Measurements from ENCODE around the gene ZNF768. TPM values are rescaled to one million over a fixed set of nuclear protein-coding genes. Genes with fewer than 3 reads are reported as not detected.

ZNF768 gene
- total and polyA plus RNA-seq, 2 of the 13 experiments (the other 11 are each of a cell fraction or from before 2014, with no cell fraction given), result 26.7 to 34.4 TPM

GRCh38 chr16:30521873-30522641 lies 4.3 kb downstream of the ZNF768 start (continued):
- TF ChIP-seq ZNF710 (CRISPR knock-in tag; IDR thresholded peaks at IDR 0.05; ENCODE audit: borderline replicate concordance), result peak; percentile 77; the same call in 1 of the 2 replicates

- WGBS (ENCODE audit: low lambda C conversion rate), result 77% methylated on average over 7 of the region's 7 CpGs
- CTCF ChIA-PET (ENCODE audit: low intra/inter-chr PET ratio, low total read pairs), result no interaction called here
- 0 out of 2 replicates have a peak, but pooled peaks have one; percentile 4 for TF ChIP-seq ZNF225 (CRISPR knock-in tag; IDR thresholded peaks at IDR 0.05)
- no peak for TF ChIP-seq ZNF350 (CRISPR knock-in tag; IDR thresholded peaks at IDR 0.05; ENCODE audit: borderline replicate concordance, low read depth)
- 0 out of 2 replicates have a peak, but pooled peaks have one; percentile 11 for TF ChIP-seq ZNF256 (CRISPR knock-in tag; conservative IDR thresholded peaks at IDR 0.05)
- TF ChIP-seq TRAFD1 (CRISPR knock-in tag; IDR thresholded peaks at IDR 0.05; ENCODE audit: borderline replicate concordance), result 0 out of 2 replicates have a peak, but pooled peaks have one; percentile 2
- TF ChIP-seq ARNT (IDR thresholded peaks at IDR 0.05), result no peak
- no peak for TF ChIP-seq ZSCAN22 (CRISPR knock-in tag; IDR thresholded peaks at IDR 0.05)
- TF ChIP-seq SOX6 (IDR thresholded peaks at IDR 0.05), result no peak
- TF ChIP-seq SOX6 (CRISPR knock-in tag; IDR thresholded peaks at IDR 0.05), result no peak
- peak; percentile 4; the same call in 1 of the 2 replicates for TF ChIP-seq IRF2 (CRISPR knock-in tag; IDR thresholded peaks at IDR 0.05)
- no peak for TF ChIP-seq POLR2G (IDR thresholded peaks at IDR 0.05; ENCODE audit: low read depth, low read length)
- TF ChIP-seq DNMT3B (CRISPR knock-in tag; conservative IDR thresholded peaks at IDR 0.05), result no peak
- 0 out of 2 replicates have a peak, but pooled peaks have one; percentile 28 for TF ChIP-seq ZNF430 (CRISPR knock-in tag; IDR thresholded peaks at IDR 0.05)
- no peak for TF ChIP-seq ZNF562 (CRISPR knock-in tag; IDR thresholded peaks at IDR 0.05; ENCODE audit: borderline replicate concordance)
- TF ChIP-seq FIP1L1 (IDR thresholded peaks at IDR 0.05; ENCODE audit: borderline replicate concordance, insufficient read depth, low read depth, low read length), result no peak
- 0 out of 2 replicates have a peak, but pooled peaks have one; percentile 3 for TF ChIP-seq DNMT1 (CRISPR knock-in tag; IDR thresholded peaks at IDR 0.05)
- TF ChIP-seq TFDP2 (CRISPR knock-in tag; IDR thresholded peaks at IDR 0.05), result no peak
These were observed 4.9 kb downstream of the ZNF768 start for GRCh38 chr16:30521476-30521872.

More at GRCh38 chr16:30521476-30521872, 4.9 kb downstream of the ZNF768 start:
- POLR2A ChIA-PET, result interaction anchor here (1.2 to 1.8 kb wide), 3 partner anchors 36 to 92 kb away, joined by 7 to 11 read pairs (median 9); partner anchors contain the start of genes DCTPP1 and ZNF764
- peaks cover 55% of the 10 kb centered on the region for H3K4me1 ChIP-seq (ENCODE audit: insufficient read depth, low read length)
- no peaks in the 10 kb centered on the region for H4K20me1 ChIP-seq (ENCODE audit: insufficient read depth, low read length)
- in situ Hi-C loops (cut with HindIII; ENCODE audit: extremely low pct_ligation_motif_present, low pct_unique_long_range_greater_than_20kb) (no loop called here), intact Hi-C loops (cut with micrococcal nuclease; ENCODE audit: unreplicated experiment) (loop anchor here (10.0 kb wide), 1 partner anchor 133 kb away; the partner anchor contains the start of genes FBRS and PRR14)
- H3K4me2 ChIP-seq (ENCODE audit: low read depth, low read length), result peak overlapping the region; percentile 86
- H3K27me3 ChIP-seq (ENCODE audit: control insufficient read depth in 1 of 2, insufficient read depth in 2 of 2, low read length in 2 of 2), result no peaks in the 10 kb centered on the region
- H3K9me3 ChIP-seq (ENCODE audit: low read length), result no peaks in the 10 kb centered on the region
- H3K36me3 ChIP-seq (replicated peaks in 1 of 2; ENCODE audit: control insufficient read depth in 1 of 2, insufficient read depth in 2 of 2, low read length in 2 of 2), result peaks cover 1 to 8% of the 10 kb centered on the region in 2 experiments; a peak in 1 of 5 replicates
- no peak for FAIRE-seq
- DNase-seq (ENCODE audit: low spot score), result no peak
- no TSS peak for BruUV-seq (replicated peaks)
- no peaks in the 10 kb centered on the region for H3K79me2 ChIP-seq (ENCODE audit: insufficient read depth, low read length)
- H2AFZ ChIP-seq (ENCODE audit: low read length), result peak overlapping the region; percentile 59
- H3K9ac ChIP-seq (ENCODE audit: insufficient read depth, low read depth, low read length), result peak overlapping the region; percentile 51
- H3K27ac ChIP-seq (ENCODE audit: extremely low read length, insufficient read depth, low read length), result no peak overlapping the region
- ATAC-seq, result no peak
- H3K4me3 ChIP-seq (replicated peaks in 1 of 3; ENCODE audit: insufficient read depth in 1 of 3, low read depth in 2 of 3, low read length in 3 of 3), result peak overlapping the region in 1 of 3 experiments; percentile 61; a peak in 1 of 6 replicates

All from HepG2 (cell line).